ENCODE results near the gene NCOR1.

- no peak for TF ChIP-seq LARP7 (IDR thresholded peaks at IDR 0.05)
- TF ChIP-seq EZH2 (IDR thresholded peaks at IDR 0.05; ENCODE audit: borderline replicate concordance, control insufficient read depth, low read depth, low read length) = no peak
- no peak for TF ChIP-seq SIN3A (IDR thresholded peaks at IDR 0.05; ENCODE audit: low read depth, low read length)
- no peak for TF ChIP-seq MAX (IDR thresholded peaks at IDR 0.05; ENCODE audit: low read depth, low read length)
- TF ChIP-seq FOXK2 (IDR thresholded peaks at IDR 0.05) = no peak
- no peak for TF ChIP-seq KLF5 (IDR thresholded peaks at IDR 0.05; ENCODE audit: partially characterized antibody)
- no peak for TF ChIP-seq CBX3 (IDR thresholded peaks at IDR 0.05; ENCODE audit: borderline replicate concordance, low read depth)
- no peak for TF ChIP-seq TCF12 (IDR thresholded peaks at IDR 0.05; ENCODE audit: low read depth, low read length)
- TF ChIP-seq, protein P1, sequence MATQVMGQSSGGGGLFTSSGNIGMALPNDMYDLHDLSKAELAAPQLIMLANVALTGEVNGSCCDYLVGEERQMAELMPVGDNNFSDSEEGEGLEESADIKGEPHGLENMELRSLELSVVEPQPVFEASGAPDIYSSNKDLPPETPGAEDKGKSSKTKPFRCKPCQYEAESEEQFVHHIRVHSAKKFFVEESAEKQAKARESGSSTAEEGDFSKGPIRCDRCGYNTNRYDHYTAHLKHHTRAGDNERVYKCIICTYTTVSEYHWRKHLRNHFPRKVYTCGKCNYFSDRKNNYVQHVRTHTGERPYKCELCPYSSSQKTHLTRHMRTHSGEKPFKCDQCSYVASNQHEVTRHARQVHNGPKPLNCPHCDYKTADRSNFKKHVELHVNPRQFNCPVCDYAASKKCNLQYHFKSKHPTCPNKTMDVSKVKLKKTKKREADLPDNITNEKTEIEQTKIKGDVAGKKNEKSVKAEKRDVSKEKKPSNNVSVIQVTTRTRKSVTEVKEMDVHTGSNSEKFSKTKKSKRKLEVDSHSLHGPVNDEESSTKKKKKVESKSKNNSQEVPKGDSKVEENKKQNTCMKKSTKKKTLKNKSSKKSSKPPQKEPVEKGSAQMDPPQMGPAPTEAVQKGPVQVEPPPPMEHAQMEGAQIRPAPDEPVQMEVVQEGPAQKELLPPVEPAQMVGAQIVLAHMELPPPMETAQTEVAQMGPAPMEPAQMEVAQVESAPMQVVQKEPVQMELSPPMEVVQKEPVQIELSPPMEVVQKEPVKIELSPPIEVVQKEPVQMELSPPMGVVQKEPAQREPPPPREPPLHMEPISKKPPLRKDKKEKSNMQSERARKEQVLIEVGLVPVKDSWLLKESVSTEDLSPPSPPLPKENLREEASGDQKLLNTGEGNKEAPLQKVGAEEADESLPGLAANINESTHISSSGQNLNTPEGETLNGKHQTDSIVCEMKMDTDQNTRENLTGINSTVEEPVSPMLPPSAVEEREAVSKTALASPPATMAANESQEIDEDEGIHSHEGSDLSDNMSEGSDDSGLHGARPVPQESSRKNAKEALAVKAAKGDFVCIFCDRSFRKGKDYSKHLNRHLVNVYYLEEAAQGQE (IDR thresholded peaks at IDR 0.05; ENCODE audit: low read depth, low read length) = no peak
- no peak for TF ChIP-seq BACH1 (IDR thresholded peaks at IDR 0.05; ENCODE audit: borderline replicate concordance)
- TF ChIP-seq NFIC (IDR thresholded peaks at IDR 0.05; ENCODE audit: low read depth, low read length) = no peak
- no peak for TF ChIP-seq POLR2AphosphoS5 (IDR thresholded peaks at IDR 0.05; ENCODE audit: low read length)
These were observed 59.8 kb downstream of the NCOR1 start for GRCh38 chr17:16155536-16155935.

Data from GM12878 (cell line).